Caco-2 (cell line): Measurements from ENCODE around the gene GAREM1. TPM values are rescaled to one million over a fixed set of nuclear protein-coding genes. Genes with fewer than 3 reads are reported as not detected.

Source experiments
- BruUV-seq: library from RNA; stranded (reverse); fragments of 400-500 nt; replicated peaks from 2 replicates; lab custom pipeline; 2021; lab: Mats Ljungman, UMichigan
- CTCF ChIA-PET: fragments of 300-600 bp; sonication (Branson Sonifier 250); formaldehyde crosslinking; loops from one replicate; lab custom pipeline; 2022; ENCODE audit warnings: antibody characterized with exemption; lab: Charles Lee
- POLR2A ChIA-PET: fragments of 300-600 bp; sonication (Branson Sonifier 250); formaldehyde crosslinking; loops from one replicate; lab custom pipeline; 2022; ENCODE audit warnings: antibody characterized with exemption; lab: Charles Lee
- DNase-seq, 2 experiments: peaks; one replicate each; pipeline versions ENCODE4 v3.0.0 to v3.0.0-alpha.2; 2020 to 2022
- H3K27me3 ChIP-seq: replicated peaks from 2 replicates; pipeline ENCODE4 v1.6.0; 2011; ENCODE audit warnings: low read length; ENCODE audit not compliant: control insufficient read depth, insufficient read depth
- H3K36me3 ChIP-seq: 2 replicates; pipeline ENCODE4 v1.5.1; 2011; ENCODE audit warnings: low read length; ENCODE audit not compliant: control insufficient read depth, insufficient read depth
- H3K4me1 ChIP-seq: fragments of 250-450 bp; sonication (Bioruptor Pico); 2 replicates; pipeline ENCODE4 v1.5.1; 2020; ENCODE audit warnings: mild to moderate bottlenecking
- H3K4me3 ChIP-seq: 2 replicates; pipeline ENCODE4 v1.5.1; 2011; ENCODE audit warnings: low read depth, mild to moderate bottlenecking, control low read depth, low read length
- H3K9me3 ChIP-seq: fragments of 250-450 bp; sonication (Bioruptor Pico); 2 replicates; pipeline ENCODE4 v1.5.1; 2020; ENCODE audit warnings: mild to moderate bottlenecking, moderate library complexity
- H3K27ac Mint-ChIP-seq: one replicate; pipeline ENCODE4 v1.8.0; 2022; ENCODE audit warnings: mixed read lengths; ENCODE audit not compliant: unreplicated experiment
- H3K27me3 Mint-ChIP-seq: one replicate; pipeline ENCODE4 v1.8.0; 2022; ENCODE audit warnings: mixed read lengths; ENCODE audit not compliant: insufficient read depth, unreplicated experiment
- H3K36me3 Mint-ChIP-seq: one replicate; pipeline ENCODE4 v1.8.0; 2022; ENCODE audit warnings: mild to moderate bottlenecking, mixed read lengths; ENCODE audit not compliant: insufficient read depth, unreplicated experiment
- H3K4me1 Mint-ChIP-seq: one replicate; pipeline ENCODE4 v1.8.0; 2022; ENCODE audit warnings: low read depth, mixed read lengths; ENCODE audit not compliant: unreplicated experiment
- H3K4me3 Mint-ChIP-seq: one replicate; pipeline ENCODE4 v1.8.0; 2022; ENCODE audit warnings: mild to moderate bottlenecking, moderate library complexity, mixed read lengths; ENCODE audit not compliant: unreplicated experiment
- H3K9me3 Mint-ChIP-seq: one replicate; pipeline ENCODE4 v1.8.0; 2022; ENCODE audit warnings: mixed read lengths; ENCODE audit not compliant: unreplicated experiment
- intact Hi-C: fragments of 100-400 bp; cut with micrococcal nuclease; formaldehyde crosslinking; loops from one replicate; pipeline ENCODE4 v1.10.0; 2022; ENCODE audit not compliant: unreplicated experiment
- total RNA-seq: library from RNA; stranded (reverse); gene quantifications from 2 replicates; pipeline ENCODE4 v1.2.3, GENCODE V29; 2022
- TF ChIP-seq, protein P1 (sequence below), 2 experiments: fragments of 200-600 bp in 1 of 2; IDR thresholded peaks; 1 replicate in 1 of 2; 2 replicates in 1 of 2; pipeline versions ENCODE4 v1.5.1 to v1.8.0; 2011 to 2022; ENCODE audit warnings: antibody characterized with exemption in 1 of 2, control low read depth in 1 of 2, inconsistent platforms in 1 of 2, low read depth in 1 of 2, low read length in 1 of 2, mild to moderate bottlenecking in 1 of 2, moderate library complexity in 1 of 2; ENCODE audit not compliant: insufficient read depth in 1 of 2, severe bottlenecking in 1 of 2, unreplicated experiment in 1 of 2

The GAREM1 gene
- total RNA-seq, 1 experiment from 2014 or later = 0.50 TPM

DNA sequence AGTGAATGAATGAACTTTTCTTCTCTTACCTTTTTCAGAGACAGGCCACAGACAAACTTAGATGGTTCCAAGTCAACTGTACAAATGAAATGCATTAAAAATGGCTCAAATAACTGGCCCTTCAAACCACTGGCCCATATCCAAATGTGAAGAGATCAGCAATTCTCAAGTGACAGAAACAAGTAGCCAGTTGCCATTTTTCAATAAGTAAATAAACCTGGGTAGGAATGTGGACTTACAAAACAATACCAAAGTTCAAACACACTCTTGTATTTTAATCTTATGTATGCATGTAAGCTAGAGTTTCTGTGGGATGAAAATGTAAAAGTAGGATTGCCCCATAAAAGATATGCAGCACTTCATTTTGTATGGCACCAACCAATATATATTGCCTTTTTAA lies 151.6 kb downstream of the GAREM1 start:
- TF ChIP-seq, protein P1, sequence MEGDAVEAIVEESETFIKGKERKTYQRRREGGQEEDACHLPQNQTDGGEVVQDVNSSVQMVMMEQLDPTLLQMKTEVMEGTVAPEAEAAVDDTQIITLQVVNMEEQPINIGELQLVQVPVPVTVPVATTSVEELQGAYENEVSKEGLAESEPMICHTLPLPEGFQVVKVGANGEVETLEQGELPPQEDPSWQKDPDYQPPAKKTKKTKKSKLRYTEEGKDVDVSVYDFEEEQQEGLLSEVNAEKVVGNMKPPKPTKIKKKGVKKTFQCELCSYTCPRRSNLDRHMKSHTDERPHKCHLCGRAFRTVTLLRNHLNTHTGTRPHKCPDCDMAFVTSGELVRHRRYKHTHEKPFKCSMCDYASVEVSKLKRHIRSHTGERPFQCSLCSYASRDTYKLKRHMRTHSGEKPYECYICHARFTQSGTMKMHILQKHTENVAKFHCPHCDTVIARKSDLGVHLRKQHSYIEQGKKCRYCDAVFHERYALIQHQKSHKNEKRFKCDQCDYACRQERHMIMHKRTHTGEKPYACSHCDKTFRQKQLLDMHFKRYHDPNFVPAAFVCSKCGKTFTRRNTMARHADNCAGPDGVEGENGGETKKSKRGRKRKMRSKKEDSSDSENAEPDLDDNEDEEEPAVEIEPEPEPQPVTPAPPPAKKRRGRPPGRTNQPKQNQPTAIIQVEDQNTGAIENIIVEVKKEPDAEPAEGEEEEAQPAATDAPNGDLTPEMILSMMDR (IDR thresholded peaks at IDR 0.05; ENCODE audit: insufficient read depth in 1 of 2, low read depth in 1 of 2, low read length in 1 of 2, severe bottlenecking in 1 of 2, unreplicated experiment in 1 of 2) = no peak
- BruUV-seq = no TSS peak
- Histone ChIP-seq H3K36me3 (no peaks in the 10 kb centered on the region), H3K4me1 (no peaks in the 10 kb centered on the region), H3K4me3 (no peak overlapping the region), H3K27me3 (no peaks in the 10 kb centered on the region), H3K9me3 (no peaks in the 10 kb centered on the region)
- Mint-ChIP-seq H3K4me1 (no peaks in the 10 kb centered on the region), H3K36me3 (no peaks in the 10 kb centered on the region), H3K4me3 (no peak overlapping the region), H3K27me3 (peaks cover 3% of the 10 kb centered on the region), H3K9me3 (no peaks in the 10 kb centered on the region), H3K27ac (no peak overlapping the region)
- intact Hi-C loops = no loop called here
- ChIA-PET CTCF (no interaction called here), POLR2A (no interaction called here)
- no peak for DNase-seq

DNA sequence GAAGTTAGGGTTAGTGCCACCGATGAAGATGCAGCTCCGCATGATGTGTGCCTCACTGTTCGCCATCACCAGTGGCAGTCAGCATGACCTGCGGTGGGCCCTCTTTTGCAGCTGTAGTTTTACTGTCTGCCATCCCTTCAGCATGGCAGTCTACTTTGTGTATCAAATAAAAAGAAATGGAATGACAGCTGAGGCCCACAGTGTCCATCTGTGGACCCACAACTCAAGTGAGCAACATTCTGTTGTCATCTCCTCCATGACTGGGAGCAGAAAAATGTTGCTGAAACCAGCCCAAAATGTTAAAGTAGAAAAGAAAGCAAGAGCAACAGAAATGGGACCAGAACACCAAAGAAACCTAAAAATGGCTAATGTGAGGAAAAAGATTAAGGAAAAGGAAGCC lies 152.1 kb downstream of the GAREM1 start:
- H3K27ac Mint-ChIP-seq = no peak overlapping the region
- ChIA-PET CTCF (no interaction called here), POLR2A (no interaction called here)
- no TSS peak for BruUV-seq
- H3K4me1 ChIP-seq = no peaks in the 10 kb centered on the region
- DNase-seq = no peak
- TF ChIP-seq, protein P1 (IDR thresholded peaks at IDR 0.05; ENCODE audit: insufficient read depth in 1 of 2, low read depth in 1 of 2, low read length in 1 of 2, severe bottlenecking in 1 of 2, unreplicated experiment in 1 of 2) = no peak
- H3K9me3 Mint-ChIP-seq = no peaks in the 10 kb centered on the region
- no peak overlapping the region for H3K4me3 ChIP-seq
- no peaks in the 10 kb centered on the region for H3K4me1 Mint-ChIP-seq
- no peaks in the 10 kb centered on the region for H3K9me3 ChIP-seq
- no peak overlapping the region for H3K4me3 Mint-ChIP-seq
- H3K27me3 ChIP-seq = no peaks in the 10 kb centered on the region
- H3K27me3 Mint-ChIP-seq = peaks cover 3% of the 10 kb centered on the region
- H3K36me3 ChIP-seq = no peaks in the 10 kb centered on the region
- no peaks in the 10 kb centered on the region for H3K36me3 Mint-ChIP-seq
- intact Hi-C loops = no loop called here

DNA sequence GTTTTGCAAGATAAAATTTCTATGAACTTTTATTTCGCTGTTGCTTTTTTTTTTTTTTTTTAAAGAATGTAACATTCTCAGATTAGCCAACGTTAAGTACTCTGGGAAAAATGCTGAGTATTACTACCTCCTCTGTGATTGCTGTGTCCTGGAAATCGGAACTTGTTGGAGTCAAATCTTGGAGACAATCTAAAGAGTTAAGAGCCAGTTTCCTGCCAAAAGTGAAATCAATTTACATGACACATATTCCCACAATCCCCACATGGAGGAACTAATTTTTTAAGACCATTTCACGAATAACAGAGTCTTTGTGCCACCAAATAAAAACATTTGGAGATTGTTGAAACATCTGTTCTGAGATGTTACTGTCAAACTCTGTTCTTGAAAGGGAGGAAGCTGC lies 153.0 kb downstream of the GAREM1 start:
- BruUV-seq = no TSS peak
- intact Hi-C loops = no loop called here

More for the DNA sequence above, 153.0 kb downstream of the GAREM1 start:
- H3K36me3 Mint-ChIP-seq = no peaks in the 10 kb centered on the region
- TF ChIP-seq, protein P1 (IDR thresholded peaks at IDR 0.05; ENCODE audit: insufficient read depth in 1 of 2, low read depth in 1 of 2, low read length in 1 of 2, severe bottlenecking in 1 of 2, unreplicated experiment in 1 of 2) = no peak
- Histone ChIP-seq H3K9me3 (no peaks in the 10 kb centered on the region), H3K27me3 (no peaks in the 10 kb centered on the region), H3K36me3 (no peaks in the 10 kb centered on the region), H3K4me1 (no peaks in the 10 kb centered on the region), H3K4me3 (no peak overlapping the region)
- DNase-seq = no peak
- no peaks in the 10 kb centered on the region for H3K9me3 Mint-ChIP-seq
- ChIA-PET POLR2A (no interaction called here), CTCF (no interaction called here)
- H3K27ac Mint-ChIP-seq = no peak overlapping the region
- no peak overlapping the region for H3K4me3 Mint-ChIP-seq
- H3K27me3 Mint-ChIP-seq = peaks cover 3% of the 10 kb centered on the region
- no peaks in the 10 kb centered on the region for H3K4me1 Mint-ChIP-seq
